Fibroblast of lung (primary cell): ENCODE data around the gene TOR2A. TPM values are rescaled to one million over a fixed set of nuclear protein-coding genes. Genes with fewer than 3 reads are reported as not detected.

Source experiments
- DNase-seq, 2 donors: peaks; one replicate each; pipeline versions ENCODE4 v3.0.0 to v3.0.0-alpha.2; 2010; ENCODE audit warnings: low read depth in 2 of 2
- H2AFZ ChIP-seq: 2 replicates; pipeline ENCODE4 v1.5.1; 2012; ENCODE audit warnings: low read length, control low read depth, inconsistent platforms
- H3K27ac ChIP-seq: 2 replicates; pipeline ENCODE4 v1.5.1; 2011; ENCODE audit warnings: low read length, control low read depth; ENCODE audit not compliant: insufficient read depth
- H3K27me3 ChIP-seq: 2 replicates; pipeline ENCODE4 v1.5.1; 2011; ENCODE audit warnings: mild to moderate bottlenecking, low read length; ENCODE audit not compliant: control insufficient read depth, insufficient read depth
- H3K36me3 ChIP-seq: 2 replicates; pipeline ENCODE4 v1.5.1; 2011; ENCODE audit warnings: low read length; ENCODE audit not compliant: control insufficient read depth, insufficient read depth
- H3K4me1 ChIP-seq: 2 replicates; pipeline ENCODE4 v1.5.1; 2011; ENCODE audit warnings: low read length; ENCODE audit not compliant: control insufficient read depth, insufficient read depth; ENCODE audit errors: extremely low read depth
- H3K4me2 ChIP-seq: 2 replicates; pipeline ENCODE4 v1.5.1; 2011; ENCODE audit warnings: low read length, control low read depth; ENCODE audit not compliant: insufficient read depth; ENCODE audit errors: extremely low read depth
- H3K4me3 ChIP-seq, 4 experiments: fragments of 200-600 bp in 1 of 4; sonication (generic) in 1 of 4; replicated peaks in 1 of 4; 2 replicates each; pipeline ENCODE4 v1.5.1; 2011 to 2016; ENCODE audit warnings: low read length in 4 of 4, low read depth in 3 of 4, mild to moderate bottlenecking in 3 of 4, control low read depth in 2 of 4, inconsistent platforms in 1 of 4, mixed read lengths in 1 of 4; ENCODE audit not compliant: insufficient read depth in 1 of 4; ENCODE audit errors: control extremely low read depth in 1 of 4
- H3K79me2 ChIP-seq: 2 replicates; pipeline ENCODE4 v1.5.1; 2012; ENCODE audit warnings: mild to moderate bottlenecking, low read length, inconsistent platforms; ENCODE audit not compliant: control insufficient read depth, insufficient read depth
- H3K9ac ChIP-seq: 2 replicates; pipeline ENCODE4 v1.5.1; 2011; ENCODE audit warnings: mild to moderate bottlenecking, low read length, control low read depth; ENCODE audit not compliant: insufficient read depth
- H3K9me3 ChIP-seq: 2 replicates; pipeline ENCODE4 v1.5.1; 2012; ENCODE audit warnings: low read depth, low read length; ENCODE audit not compliant: control insufficient read depth, insufficient read depth
- H4K20me1 ChIP-seq: 2 replicates; pipeline ENCODE4 v1.5.1; 2011; ENCODE audit warnings: low read length; ENCODE audit not compliant: control insufficient read depth, insufficient read depth; ENCODE audit errors: extremely low read depth
- EZH2 ChIP-seq: IDR thresholded peaks from 2 replicates; pipeline ENCODE4 v1.5.1; 2012; ENCODE audit warnings: low read length, control low read depth, mild to moderate bottlenecking; ENCODE audit errors: missing control alignments
- polyA plus RNA-seq, 2 donors: library from polyadenylated mRNA; depleted of rRNA in 1 of 2; stranded (reverse) in 1 of 2; unstranded in 1 of 2; fragments of >200 nt; gene quantifications; 2 replicates each; pipeline ENCODE4 v1.2.1, GENCODE V29; 2011 to 2012; ENCODE audit warnings: missing spikeins in 1 of 2
- total RNA-seq: library from RNA; depleted of rRNA; stranded (reverse); fragments of >200 nt; gene quantifications from 2 replicates; pipeline ENCODE4 v1.2.1, GENCODE V29; 2014
- TF ChIP-seq, protein P1 (sequence below), 2 donors: IDR thresholded peaks in 1 of 2; conservative IDR thresholded peaks in 1 of 2; 1 replicate in 1 of 2; 2 replicates in 1 of 2; pipeline ENCODE4 v1.5.1; 2011 to 2012; ENCODE audit warnings: low read length in 2 of 2, control low read depth in 1 of 2, inconsistent platforms in 1 of 2, low read depth in 1 of 2, mild to moderate bottlenecking in 1 of 2

TOR2A gene
- total and polyA plus RNA-seq, 2 donors (not counting 1 experiment from before 2014, with no cell fraction given): 3.6 to 5.0 TPM

DNA sequence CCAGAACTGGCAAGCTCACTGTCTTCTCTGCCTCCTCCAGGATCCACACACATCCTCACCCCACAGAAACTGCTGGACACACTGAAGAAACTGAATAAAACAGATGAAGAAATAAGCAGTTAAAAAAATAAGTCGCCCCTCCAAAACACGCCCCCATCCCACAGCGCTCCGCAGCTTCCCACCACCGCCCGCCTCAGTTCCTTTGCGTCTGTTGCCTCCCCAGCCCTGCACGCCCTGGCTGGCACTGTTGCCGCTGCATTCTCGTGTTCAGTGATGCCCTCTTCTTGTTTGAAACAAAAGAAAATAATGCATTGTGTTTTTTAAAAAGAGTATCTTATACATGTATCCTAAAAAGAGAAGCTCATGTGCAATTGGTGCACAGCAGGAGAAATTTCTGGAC lies 44.4 kb downstream of the TOR2A start:
- DNase-seq: no peak
- no peaks in the 10 kb centered on the region for H3K4me1 ChIP-seq
- H3K9me3 ChIP-seq: no peaks in the 10 kb centered on the region
- H3K27ac ChIP-seq: no peak overlapping the region
- no peaks in the 10 kb centered on the region for H3K27me3 ChIP-seq
- no peak overlapping the region for H2AFZ ChIP-seq
- H4K20me1 ChIP-seq: no peaks in the 10 kb centered on the region
- H3K79me2 ChIP-seq: no peaks in the 10 kb centered on the region
- TF ChIP-seq EZH2: no peak
- TF ChIP-seq, protein P1, sequence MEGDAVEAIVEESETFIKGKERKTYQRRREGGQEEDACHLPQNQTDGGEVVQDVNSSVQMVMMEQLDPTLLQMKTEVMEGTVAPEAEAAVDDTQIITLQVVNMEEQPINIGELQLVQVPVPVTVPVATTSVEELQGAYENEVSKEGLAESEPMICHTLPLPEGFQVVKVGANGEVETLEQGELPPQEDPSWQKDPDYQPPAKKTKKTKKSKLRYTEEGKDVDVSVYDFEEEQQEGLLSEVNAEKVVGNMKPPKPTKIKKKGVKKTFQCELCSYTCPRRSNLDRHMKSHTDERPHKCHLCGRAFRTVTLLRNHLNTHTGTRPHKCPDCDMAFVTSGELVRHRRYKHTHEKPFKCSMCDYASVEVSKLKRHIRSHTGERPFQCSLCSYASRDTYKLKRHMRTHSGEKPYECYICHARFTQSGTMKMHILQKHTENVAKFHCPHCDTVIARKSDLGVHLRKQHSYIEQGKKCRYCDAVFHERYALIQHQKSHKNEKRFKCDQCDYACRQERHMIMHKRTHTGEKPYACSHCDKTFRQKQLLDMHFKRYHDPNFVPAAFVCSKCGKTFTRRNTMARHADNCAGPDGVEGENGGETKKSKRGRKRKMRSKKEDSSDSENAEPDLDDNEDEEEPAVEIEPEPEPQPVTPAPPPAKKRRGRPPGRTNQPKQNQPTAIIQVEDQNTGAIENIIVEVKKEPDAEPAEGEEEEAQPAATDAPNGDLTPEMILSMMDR (conservative IDR thresholded peaks at IDR 0.05 in 1 of 2, IDR thresholded peaks at IDR 0.05 in 1 of 2; ENCODE audit: low read depth in 1 of 2, low read length in 2 of 2): no peak
- no peak overlapping the region for H3K9ac ChIP-seq
- peaks cover 10% of the 10 kb centered on the region for H3K36me3 ChIP-seq
- no peak overlapping the region for H3K4me2 ChIP-seq
- H3K4me3 ChIP-seq: no peak overlapping the region

DNA sequence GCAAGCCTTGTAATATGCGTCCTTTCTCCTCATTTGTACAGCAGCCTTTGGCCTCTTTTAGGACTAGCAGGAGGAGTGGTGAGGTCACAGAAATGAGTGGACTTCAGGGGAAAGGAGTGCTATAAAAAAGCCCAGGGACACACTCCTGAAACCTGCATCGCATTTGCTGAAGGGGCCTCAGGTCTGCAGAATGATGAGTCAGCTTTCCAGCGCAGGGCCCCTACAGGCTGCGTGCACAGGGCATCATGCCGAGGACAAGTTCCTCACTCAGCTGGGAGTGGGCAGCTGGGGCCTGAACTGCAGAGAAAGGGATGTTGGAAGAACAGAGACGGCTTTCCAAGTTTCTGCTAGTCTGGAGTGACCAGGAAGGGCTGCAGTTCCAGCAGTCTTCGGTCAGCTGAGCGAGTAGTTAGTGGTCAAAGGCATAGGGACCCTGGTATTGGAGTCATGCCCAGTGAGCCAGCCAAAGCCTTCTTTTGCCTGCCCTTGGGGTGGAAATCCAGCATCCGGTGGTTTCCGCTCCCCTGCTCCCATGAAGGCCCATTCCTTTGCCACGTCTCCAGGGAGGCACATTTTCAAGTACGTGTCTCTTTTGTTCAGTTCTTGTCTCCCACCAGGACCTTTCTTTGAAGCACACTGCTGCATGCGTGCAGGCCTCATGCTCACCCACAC lies 45.6 kb downstream of the TOR2A start:
- Histone ChIP-seq H3K9ac (no peak overlapping the region), H2AFZ (no peak overlapping the region), H3K27me3 (no peaks in the 10 kb centered on the region), H3K9me3 (no peaks in the 10 kb centered on the region), H3K4me1 (peaks cover 3% of the 10 kb centered on the region), H3K4me3 (no peak overlapping the region), H3K4me2 (no peak overlapping the region), H3K27ac (no peak overlapping the region), H3K79me2 (no peaks in the 10 kb centered on the region), H4K20me1 (no peaks in the 10 kb centered on the region), H3K36me3 (peaks cover 10% of the 10 kb centered on the region)
- TF ChIP-seq EZH2: no peak
- TF ChIP-seq, protein P1 (conservative IDR thresholded peaks at IDR 0.05 in 1 of 2, IDR thresholded peaks at IDR 0.05 in 1 of 2; ENCODE audit: low read depth in 1 of 2, low read length in 2 of 2): no peak
- DNase-seq: no peak

GRCh38 chr9:127686461-127687393 lies 48.4 kb downstream of the TOR2A start:
- Histone ChIP-seq H3K27ac (no peak overlapping the region), H3K9ac (no peak overlapping the region), H3K36me3 (peaks cover 22% of the 10 kb centered on the region), H3K79me2 (no peaks in the 10 kb centered on the region), H3K9me3 (no peaks in the 10 kb centered on the region), H2AFZ (no peak overlapping the region), H4K20me1 (no peaks in the 10 kb centered on the region), H3K4me3 (no peak overlapping the region), H3K27me3 (no peaks in the 10 kb centered on the region), H3K4me1 (peaks cover 3% of the 10 kb centered on the region), H3K4me2 (no peak overlapping the region)
- DNase-seq: no peak
- TF ChIP-seq, protein P1 (conservative IDR thresholded peaks at IDR 0.05 in 1 of 2, IDR thresholded peaks at IDR 0.05 in 1 of 2; ENCODE audit: low read depth in 1 of 2, low read length in 2 of 2): no peak
- no peak for TF ChIP-seq EZH2
